Progenitor cell of endocrine pancreas (in vitro differentiated cells): Measurements from ENCODE around the gene VCY1B. TPM values are rescaled to one million over a fixed set of nuclear protein-coding genes. Genes with fewer than 3 reads are reported as not detected.
"Not testable (repeated sequence)": the region's sequence is repeated elsewhere in the genome, so short reads cannot be mapped to it uniquely, and the experiment has no call there.

Source experiments
- DNase-seq: peaks from one replicate; pipeline ENCODE4 v3.0.0; 2021; ENCODE audit warnings: low spot score; ENCODE audit not compliant: unreplicated experiment
- H3K27ac Mint-ChIP-seq: 2 replicates; pipeline ENCODE4 v1.8.0; 2021; ENCODE audit warnings: mild to moderate bottlenecking, moderate library complexity, mixed read lengths
- H3K27me3 Mint-ChIP-seq: 2 replicates; pipeline ENCODE4 v1.8.0; 2021; ENCODE audit warnings: mixed read lengths
- H3K36me3 Mint-ChIP-seq: 2 replicates; pipeline ENCODE4 v1.8.0; 2022; ENCODE audit warnings: mixed read lengths; ENCODE audit not compliant: insufficient read depth
- H3K4me1 Mint-ChIP-seq: 2 replicates; pipeline ENCODE4 v1.8.0; 2021; ENCODE audit warnings: low read depth, mixed read lengths
- H3K4me3 Mint-ChIP-seq: 2 replicates; pipeline ENCODE4 v1.8.0; 2021; ENCODE audit warnings: low read depth, mild to moderate bottlenecking, moderate library complexity, mixed read lengths
- H3K9me3 Mint-ChIP-seq: 2 replicates; pipeline ENCODE4 v1.8.0; 2021; ENCODE audit warnings: low read depth, mixed read lengths
- long read RNA-seq: library from polyadenylated mRNA; unstranded; transcript quantifications from one replicate; pipeline ENCODE4 v2.0.0, GENCODE V29; 2020
- total RNA-seq: library from RNA; stranded (reverse); gene quantifications from 2 replicates; pipeline ENCODE4 v1.2.1, GENCODE V29; 2021
- TF ChIP-seq, protein P1 (sequence below): fragments of 200-600 bp; sonication (generic); IDR thresholded peaks from one replicate; pipeline ENCODE4 v1.5.0; 2021; ENCODE audit warnings: antibody characterized with exemption, mild to moderate bottlenecking; ENCODE audit not compliant: unreplicated experiment

Gene VCY1B
- not detected in 2 replicates for total RNA-seq
- long read RNA-seq = 0 reads

DNA sequence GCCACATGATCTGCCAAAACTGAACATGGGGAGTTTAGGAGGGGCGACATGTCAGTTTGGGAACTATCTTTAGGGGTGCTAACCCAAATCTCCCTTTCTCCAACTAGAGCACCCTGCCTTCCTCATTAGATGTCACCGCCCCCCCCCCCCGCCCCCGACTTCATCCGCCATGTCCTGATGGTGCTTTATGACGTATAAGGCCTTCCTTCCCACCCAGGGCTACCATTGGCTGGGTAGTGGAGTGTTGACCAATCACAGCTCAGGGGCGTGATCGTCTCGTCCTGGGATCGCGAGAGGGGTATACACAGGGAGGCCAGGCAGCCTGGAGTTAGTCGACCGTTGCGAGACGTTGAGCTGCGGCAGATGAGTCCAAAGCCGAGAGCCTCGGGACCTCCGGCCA, at the start of gene VCY1B:
Gene VCY1B (plus strand): TSS at position 301 of the 400 bp plus-strand sequence. CDS start 63 bp downstream, at position 364.
- H3K4me1 Mint-ChIP-seq, H3K27ac Mint-ChIP-seq: not testable (repeated sequence)

DNA sequence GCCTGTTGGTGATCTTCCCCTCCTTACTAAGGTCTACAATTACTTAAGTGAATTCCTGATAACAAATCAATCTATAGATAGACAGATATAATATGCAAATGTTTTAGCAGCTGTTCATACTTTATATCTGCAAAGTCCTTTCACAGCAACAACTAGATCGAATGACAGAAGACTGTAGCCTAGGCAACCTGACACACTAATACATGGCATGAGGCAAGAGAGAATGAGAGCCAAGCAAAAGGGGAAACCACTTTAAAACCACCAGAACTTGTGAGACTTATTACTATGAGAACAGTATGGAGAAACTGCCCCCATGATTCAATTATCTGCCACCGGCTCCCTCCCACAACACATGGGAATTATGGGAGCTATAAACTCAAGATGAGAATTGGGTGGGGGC, 44.1 kb upstream of the VCY1B start:
- not testable (repeated sequence) for H3K27ac Mint-ChIP-seq, H3K4me1 Mint-ChIP-seq, H3K9me3 Mint-ChIP-seq, DNase-seq, H3K36me3 Mint-ChIP-seq, H3K27me3 Mint-ChIP-seq, H3K4me3 Mint-ChIP-seq

More for the DNA sequence above, at the start of gene VCY1B:
- H3K4me3 Mint-ChIP-seq, H3K9me3 Mint-ChIP-seq, H3K36me3 Mint-ChIP-seq, DNase-seq, H3K27me3 Mint-ChIP-seq: not testable (repeated sequence)

DNA sequence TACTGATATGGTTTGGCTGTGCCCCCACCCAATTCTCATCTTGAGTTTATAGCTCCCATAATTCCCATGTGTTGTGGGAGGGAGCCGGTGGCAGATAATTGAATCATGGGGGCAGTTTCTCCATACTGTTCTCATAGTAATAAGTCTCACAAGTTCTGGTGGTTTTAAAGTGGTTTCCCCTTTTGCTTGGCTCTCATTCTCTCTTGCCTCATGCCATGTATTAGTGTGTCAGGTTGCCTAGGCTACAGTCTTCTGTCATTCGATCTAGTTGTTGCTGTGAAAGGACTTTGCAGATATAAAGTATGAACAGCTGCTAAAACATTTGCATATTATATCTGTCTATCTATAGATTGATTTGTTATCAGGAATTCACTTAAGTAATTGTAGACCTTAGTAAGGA, 25.6 kb upstream of the VCY1B start:
- not testable (repeated sequence) for H3K4me1 Mint-ChIP-seq, DNase-seq, H3K9me3 Mint-ChIP-seq, H3K36me3 Mint-ChIP-seq, H3K4me3 Mint-ChIP-seq, H3K27me3 Mint-ChIP-seq, H3K27ac Mint-ChIP-seq

DNA sequence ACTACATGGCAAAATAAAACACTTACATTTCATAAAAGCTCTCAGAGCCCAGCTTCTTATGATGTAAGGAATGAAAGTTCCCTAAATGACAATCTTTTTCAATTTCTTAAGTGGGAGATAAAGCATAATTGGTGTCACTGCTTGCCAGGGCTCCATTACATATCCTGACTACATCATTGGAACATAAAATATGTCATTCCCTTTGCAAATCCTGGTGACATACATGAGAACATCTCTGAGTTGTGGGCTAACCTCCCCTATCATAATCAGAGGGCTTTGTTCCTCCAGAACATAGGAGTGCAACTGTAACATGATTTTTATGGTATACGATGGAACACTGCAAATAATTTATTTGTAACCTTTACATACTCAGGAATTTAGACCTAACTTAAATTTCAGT, 29.9 kb downstream of the VCY1B start:
- Mint-ChIP-seq H3K4me3 (no peak overlapping the region), H3K27me3 (no peaks in the 10 kb centered on the region), H3K9me3 (no peaks in the 10 kb centered on the region), H3K36me3 (no peaks in the 10 kb centered on the region), H3K4me1 (no peaks in the 10 kb centered on the region), H3K27ac (no peak overlapping the region)
- TF ChIP-seq, protein P1, sequence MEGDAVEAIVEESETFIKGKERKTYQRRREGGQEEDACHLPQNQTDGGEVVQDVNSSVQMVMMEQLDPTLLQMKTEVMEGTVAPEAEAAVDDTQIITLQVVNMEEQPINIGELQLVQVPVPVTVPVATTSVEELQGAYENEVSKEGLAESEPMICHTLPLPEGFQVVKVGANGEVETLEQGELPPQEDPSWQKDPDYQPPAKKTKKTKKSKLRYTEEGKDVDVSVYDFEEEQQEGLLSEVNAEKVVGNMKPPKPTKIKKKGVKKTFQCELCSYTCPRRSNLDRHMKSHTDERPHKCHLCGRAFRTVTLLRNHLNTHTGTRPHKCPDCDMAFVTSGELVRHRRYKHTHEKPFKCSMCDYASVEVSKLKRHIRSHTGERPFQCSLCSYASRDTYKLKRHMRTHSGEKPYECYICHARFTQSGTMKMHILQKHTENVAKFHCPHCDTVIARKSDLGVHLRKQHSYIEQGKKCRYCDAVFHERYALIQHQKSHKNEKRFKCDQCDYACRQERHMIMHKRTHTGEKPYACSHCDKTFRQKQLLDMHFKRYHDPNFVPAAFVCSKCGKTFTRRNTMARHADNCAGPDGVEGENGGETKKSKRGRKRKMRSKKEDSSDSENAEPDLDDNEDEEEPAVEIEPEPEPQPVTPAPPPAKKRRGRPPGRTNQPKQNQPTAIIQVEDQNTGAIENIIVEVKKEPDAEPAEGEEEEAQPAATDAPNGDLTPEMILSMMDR = no peak
- DNase-seq = no peak

Other genes with a start within 250 kb of the VCY1B start
- not detected in 2 replicates for gene VCY, start 69.8 kb upstream of the VCY1B start, total RNA-seq